HG03565 (cell line): ENCODE results near the gene PRPF19.

Experiments
- ATAC-seq: cut with Tn5 transposase; IDR thresholded peaks from one replicate; pipeline ENCODE4 v1.9.1; 2021; ENCODE audit warnings: mild to moderate bottlenecking, moderate library complexity; ENCODE audit not compliant: unreplicated experiment

PRPF19 gene

DNA sequence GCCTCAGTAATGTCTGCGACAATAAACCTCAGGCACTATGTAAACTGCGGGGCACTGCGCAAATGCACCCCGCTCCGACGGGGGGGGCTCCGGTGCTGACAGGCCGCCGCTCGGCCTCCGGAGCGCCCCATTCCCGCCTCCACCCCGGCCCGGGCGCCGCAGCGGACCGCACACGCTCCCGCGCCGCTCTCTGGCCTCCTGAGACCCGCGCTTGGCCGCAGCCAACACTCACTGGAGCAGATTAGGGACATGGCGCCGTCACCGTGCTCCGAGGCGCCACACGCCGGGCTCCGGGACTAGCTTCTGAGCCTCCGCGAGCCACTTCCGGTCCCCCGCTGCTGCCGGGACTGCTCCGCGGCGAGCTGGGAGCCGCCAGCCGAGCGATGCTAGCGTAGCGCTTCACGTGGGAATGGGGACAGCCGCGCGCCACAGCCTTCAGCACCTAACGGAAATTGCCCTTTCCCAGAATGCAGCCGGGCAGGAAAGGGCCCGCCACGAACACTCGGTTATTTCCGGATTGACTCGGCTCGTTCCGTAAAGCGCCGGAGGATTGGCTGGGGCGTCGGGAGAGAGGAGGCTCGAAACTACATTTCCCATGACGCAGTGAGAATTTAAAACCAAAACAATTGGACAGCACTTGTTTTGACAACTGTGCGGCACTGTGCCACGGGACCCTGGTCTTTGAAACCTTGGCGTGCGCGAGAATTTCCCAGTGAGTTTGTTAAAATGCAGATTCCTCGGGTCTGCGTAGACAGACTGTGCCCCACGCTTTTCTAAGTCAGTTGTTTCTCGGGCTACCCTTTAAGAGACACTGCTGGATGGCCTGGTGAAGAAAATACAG, at the start of gene PRPF19:
Gene PRPF19, minus strand, starts transcription at position 454 of the 841 bp plus-strand sequence. Its CDS starts 203 bp downstream, at position 251.
- peak; percentile 68 for ATAC-seq

DNA sequence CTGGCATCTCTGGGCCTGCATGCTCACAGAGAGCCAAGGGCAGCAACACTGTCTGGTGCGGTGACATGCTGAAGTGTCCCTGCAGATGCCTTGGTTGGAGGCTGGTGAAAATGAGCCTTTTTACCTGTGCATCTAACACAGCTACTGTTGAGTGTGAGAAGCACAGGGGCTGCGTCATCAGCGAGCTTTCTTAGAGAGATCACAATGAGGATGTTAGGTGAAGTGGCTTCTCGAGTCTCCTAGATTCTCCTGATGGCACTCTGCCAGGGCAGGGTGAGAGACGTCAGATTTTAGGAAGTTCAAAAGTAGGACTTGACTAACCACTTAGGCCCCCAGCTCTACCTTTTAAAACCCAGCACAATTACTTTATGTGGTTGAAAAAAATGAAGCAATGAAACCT, 49.2 kb upstream of the PRPF19 start:
- no peak for ATAC-seq

DNA sequence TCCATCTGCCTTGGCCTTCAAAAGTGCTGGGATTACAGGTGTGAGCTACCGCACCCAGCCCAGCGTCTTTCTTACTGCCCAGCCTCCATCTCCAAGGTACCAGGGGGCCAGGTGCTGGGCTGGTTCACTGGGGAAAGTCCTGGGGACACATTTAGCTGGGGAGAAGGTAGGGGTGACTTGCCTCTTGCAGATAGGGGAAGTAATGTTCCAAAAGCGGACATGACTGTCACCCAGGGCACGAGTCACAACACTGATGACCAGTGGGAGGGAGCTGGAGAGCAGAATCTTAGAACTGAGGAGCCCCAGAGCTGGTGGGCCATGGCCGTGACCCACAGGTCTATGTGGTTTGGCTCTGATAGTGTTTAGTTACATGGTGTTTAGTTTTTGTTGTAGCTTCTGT, 48.0 kb upstream of the PRPF19 start:
- ATAC-seq, result no peak

DNA sequence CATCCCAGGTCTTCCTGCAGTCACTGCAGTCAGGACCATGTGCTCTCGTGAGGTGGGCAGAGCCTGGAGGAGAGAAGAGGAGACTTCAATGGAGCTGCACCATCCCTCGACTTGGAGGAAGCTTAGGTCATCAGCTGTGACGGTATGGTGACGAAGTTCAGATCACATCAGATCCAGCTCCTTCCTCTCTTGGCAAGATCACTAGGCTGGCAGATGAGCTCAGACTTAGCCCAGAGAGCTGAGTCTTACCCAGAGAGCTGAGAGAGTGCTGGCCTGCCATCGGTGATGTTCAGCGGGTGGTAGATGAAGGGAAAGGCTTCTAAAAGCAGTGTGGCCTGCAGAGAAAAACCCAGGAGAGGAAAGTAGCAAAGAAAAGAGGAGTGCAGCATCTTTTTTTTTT, 47.4 kb upstream of the PRPF19 start:
- no peak for ATAC-seq

DNA sequence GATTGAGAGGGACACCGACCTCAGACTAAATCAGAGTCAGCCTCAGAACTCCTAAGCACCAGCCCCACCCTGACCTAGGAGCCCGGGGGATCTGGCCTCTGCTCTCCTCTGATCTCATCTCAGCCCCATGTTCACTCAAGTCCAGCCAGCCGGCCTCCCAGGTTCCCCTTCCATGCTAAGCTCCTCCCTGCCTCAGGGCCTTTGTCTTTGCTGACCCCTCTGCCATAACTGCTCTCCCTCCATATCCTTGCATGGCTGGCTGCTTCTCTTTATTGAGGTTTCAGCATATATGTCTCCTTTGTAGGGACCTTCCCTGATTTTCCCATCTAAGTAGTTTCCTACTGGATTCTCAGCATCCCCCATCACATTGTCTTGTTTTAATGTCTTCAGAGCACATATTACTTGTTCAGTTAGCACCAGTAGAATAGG, 46.4 kb upstream of the PRPF19 start:
- no peak for ATAC-seq

DNA sequence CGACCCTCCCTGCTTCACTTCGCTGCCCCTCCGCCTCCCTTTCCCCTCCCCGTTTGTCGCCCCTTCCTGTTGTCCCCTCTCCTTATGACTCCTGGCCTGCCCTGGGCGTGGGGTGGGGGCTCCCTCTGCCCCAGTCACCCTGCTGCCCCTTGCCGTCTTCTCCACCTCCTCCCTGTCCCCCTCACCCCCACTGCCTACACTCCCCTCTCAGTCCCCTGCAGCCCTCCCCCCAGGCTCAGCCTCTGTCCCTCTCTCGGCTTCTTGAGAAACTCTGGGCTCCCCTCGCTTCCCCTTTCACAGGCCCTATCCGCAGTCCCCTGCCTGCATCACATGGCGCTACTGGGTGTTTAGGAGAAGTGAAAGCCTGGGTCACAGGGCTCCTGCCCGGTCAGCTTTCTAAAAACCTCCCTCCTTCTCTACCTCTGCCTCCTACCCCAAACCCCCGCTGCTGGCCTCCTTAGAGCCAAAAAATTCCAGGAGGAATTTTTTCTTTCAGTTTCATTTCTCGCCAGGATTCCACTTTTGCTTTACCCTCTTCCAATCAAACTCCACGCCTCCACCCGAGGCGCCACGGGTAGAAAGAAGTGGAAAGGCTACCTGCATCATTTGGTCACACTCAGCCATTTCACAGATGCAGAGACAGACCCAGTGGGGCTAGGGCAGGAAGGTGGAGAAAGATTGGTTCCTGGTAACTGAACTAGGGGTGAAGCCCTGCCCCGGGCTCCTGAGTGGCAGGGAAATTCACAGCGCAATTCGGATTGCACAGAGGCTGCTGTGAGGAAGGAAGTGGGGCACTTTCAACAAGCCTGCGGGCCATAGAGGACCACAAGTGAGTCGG, 45.7 kb upstream of the PRPF19 start, which contains the start of gene SLC15A3:
Gene SLC15A3, minus strand, starts transcription at position 273 of the 838 bp plus-strand sequence. CDS start 625 bp downstream, outside the sequence.
- peak; percentile 53 for ATAC-seq

DNA sequence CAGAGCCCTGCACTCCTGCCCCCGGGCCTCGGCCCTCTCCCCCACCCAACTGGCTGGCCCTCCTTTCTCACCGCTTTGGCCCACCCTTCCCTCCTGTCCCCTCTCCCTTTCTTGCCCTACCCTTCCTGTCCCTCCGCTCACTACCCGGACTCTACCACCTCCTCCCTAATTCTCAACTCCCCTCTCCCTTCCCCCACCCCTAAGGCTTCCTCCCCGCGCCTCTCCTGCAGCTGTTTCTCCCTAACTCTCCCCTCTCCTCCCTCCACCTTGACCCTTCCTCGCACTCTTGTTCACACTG, 45.2 kb upstream of the PRPF19 start:
- ATAC-seq, result no peak

DNA sequence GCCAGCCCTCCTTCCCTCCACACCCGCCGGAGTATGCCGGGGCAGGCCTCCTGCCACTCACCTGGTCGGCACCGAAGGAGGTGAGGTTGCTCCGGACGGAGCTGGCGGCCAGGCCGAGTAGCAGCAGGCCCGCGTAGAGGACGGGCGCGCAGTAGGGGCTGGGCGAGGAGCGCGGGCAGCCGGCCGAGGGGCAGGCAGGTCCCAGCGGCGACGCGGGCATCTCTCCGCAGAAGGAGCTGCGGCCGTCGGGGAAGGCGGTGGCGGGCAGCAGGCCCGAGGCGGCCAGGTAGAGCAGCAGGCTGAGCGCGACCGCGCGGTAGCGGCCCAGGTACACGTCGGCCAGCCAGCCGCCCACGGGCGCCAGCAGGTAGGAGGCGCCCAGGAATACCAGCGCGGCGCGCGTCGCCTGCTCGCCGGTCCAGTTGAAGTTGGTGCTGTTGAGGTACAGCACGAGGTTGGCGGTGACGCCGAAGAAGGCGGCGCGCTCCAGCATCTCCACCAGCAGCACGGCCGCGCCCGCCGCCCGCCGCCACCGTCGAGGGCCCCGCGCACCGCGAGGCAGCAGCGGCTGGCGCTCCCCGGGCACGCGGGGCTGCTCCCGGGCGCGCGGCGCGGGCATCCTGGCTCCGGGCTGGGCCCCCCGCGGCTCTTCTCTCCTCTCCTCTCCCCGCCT, 44.7 kb upstream of the PRPF19 start:
- no peak for ATAC-seq

DNA sequence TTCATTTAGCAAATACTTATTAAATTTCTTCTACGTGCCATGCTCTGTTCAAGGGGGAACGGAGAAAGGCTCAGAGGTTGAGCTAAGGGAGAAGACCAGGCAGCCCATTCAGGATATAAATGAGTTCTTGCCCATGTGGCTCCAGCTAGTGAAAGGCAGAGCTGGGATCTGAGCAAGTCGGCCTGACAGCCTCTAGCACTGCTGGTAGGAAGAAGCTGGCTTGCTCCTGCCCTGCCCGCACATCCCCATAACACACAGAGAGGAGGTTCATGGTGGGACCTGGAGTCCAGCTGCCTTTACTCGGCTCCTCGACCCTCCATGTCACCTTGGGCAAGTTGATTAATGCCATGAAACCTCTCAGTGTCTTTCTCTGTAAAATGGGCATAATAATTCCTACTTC, 43.6 kb upstream of the PRPF19 start:
- no peak for ATAC-seq

DNA sequence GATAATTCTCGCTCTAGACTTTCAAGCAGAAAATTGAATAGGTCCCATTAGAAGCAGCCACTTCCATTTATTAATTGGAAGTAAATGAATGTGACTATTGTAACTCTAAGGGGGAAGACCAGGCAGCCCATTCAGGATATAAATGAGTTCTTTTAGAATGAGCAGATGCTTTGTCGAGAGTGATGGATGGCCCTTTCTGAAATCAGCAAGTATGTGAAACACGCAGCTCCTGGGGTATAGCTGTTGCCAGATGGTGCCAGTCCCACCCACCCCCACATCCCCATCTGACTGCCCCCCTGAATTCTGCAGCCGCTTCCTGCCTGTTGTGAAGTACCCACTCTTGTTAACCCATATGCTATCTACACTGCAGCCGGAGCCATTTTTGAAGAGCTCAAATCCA, 41.9 kb upstream of the PRPF19 start:
- no peak for ATAC-seq

DNA sequence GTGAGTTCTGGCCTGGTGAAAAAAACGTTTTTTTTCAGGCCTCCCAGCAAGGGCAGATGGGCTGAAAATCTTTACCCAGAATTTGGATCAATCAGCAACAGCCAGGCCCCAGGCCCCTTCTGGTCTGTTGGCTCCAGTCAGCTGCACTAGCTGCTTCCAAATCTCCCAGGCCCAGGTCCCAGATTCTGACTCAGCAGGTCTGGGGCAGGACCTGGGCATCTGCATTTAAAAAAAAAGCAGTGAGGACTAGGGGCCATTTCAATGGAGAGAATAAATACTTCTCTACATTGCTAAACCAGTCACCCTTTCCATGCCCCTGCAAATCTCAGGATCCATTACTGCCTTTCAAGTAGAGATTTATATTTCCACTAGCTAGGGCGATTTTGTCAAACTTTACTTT, 41.3 kb upstream of the PRPF19 start:
- ATAC-seq, result no peak

DNA sequence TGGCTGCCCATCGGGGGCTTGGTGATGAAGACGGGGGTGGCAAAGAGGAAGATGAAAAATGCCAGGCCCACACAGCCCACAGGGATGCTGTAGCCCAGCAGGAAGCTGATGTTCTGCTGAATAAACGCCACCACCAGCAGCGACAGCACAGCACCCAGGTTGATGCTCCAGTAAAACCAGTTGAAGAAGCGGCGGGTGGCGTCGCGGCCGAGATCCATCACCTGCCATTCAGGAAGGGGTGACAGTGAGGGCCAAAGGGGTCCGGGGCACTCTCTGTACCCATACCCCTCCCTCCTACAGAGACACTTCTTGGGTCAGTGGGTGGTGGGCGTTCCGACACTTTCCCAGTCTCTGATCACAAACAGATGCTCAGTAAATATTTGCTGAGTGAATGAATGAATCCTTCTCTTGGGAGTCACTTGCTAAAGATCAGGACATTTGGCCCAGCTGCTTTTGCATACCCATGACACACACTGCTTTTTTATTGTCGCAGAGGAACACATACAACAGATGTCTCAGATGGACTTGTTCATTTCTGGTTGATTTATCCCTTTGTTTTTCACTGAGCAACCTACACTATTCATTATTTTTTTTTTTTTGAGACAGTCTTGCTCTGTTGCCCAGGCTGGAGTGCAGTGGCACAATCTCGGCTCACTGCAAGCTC, 40.3 kb upstream of the PRPF19 start:
- no peak for ATAC-seq

DNA sequence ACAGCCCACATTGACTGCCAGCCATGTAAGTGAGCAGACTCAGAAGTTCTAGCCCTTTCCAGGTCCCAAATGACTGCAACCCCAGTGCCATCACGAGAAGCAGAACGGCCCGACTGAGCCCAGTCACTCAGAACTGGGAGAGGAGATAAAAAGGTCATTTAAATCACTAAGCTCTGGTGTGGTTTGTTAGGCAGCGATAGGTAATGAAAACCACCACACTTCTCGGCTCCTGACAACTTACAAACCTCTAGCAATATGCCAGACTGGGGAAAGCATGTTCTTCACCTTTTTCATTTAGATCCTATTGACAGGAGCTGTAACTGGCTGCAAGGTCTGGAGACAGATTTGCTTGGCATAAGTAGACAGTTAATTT, 38.9 kb upstream of the PRPF19 start:
- no peak for ATAC-seq

DNA sequence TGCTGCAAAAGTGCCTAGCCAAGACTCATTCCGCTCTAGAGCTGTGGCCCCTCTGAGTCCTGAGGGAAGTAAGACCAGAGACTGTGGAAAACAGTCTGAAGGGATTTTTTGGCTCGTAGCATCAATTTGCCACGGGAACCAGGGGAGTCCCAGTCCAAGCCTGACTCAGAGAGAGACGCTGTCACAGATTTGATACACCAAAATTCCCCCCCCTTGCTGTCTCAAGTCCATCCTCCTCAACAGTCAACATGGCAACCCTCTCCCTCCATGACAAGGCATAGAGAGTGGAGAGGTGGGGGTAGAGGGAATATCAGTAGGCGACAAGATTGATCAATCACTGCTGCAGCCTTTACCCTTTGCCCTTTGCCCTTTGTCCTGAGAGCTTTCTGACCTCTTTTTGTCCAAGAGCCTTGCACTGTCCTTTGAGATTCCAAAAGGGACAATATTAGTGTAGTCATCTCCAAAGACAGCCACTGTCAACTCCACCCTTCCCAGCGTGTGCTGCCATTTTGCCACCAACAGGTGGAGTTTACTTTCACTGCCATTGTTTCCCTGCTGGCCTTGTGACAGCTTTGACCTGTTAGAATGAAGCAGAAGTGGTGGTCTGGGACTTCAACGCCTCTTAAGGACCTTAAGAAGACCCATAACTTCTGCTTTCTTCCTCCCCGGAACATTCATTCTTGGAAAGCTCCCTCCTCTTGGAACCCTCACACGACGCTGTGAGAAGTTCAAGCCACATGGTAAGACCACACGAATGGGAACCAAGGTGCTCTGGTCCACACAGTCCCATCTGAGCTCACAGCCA, 38.3 kb upstream of the PRPF19 start:
- no peak for ATAC-seq

DNA sequence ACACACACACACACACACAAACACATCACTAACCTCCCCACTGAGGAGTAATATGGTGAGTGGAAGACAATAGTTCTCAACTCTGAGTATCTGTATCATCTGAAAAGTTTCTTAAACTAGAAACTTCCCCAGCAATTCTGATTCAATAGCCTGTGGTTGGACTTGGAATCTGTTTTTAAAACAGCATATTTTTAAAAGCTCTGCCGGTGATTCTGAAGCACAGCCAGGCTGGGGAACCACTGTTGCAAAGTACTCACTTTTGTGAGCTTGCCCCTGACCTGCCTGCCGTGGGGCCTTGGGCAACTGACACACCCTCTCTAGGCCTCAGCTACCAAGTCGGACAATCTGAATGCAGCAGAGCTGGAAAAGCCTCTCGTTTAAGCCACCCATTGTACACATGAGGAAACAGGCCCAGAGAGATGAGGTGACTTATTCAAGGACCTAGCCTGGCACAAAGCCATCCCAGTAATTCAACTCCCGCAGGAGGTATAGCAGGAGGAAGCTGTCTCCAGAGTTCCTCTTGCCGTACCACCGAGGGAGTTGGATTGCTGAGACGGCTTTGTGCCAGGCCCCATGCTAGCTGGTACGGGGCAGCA, 36.7 kb upstream of the PRPF19 start:
- ATAC-seq, result no peak

DNA sequence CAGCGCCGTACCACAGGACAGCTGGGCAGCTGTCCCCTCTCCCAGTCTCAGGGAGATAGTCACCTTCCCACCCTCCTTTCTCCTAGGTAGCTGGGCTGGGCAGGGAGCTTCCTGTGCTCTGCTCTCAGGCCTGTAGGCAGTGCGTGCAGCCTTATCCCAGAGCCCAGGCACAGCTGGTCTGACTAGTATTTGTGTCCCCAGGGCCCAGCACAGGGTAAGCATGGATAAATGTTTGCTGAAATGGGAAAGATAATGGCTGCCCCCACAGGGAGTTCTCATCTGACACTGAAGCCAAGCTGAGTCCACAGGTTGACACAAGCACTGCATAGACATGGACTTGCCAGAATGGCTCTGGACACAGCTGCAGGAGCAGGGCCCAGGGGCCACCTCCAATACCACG, 35.8 kb upstream of the PRPF19 start:
- ATAC-seq, result no peak

DNA sequence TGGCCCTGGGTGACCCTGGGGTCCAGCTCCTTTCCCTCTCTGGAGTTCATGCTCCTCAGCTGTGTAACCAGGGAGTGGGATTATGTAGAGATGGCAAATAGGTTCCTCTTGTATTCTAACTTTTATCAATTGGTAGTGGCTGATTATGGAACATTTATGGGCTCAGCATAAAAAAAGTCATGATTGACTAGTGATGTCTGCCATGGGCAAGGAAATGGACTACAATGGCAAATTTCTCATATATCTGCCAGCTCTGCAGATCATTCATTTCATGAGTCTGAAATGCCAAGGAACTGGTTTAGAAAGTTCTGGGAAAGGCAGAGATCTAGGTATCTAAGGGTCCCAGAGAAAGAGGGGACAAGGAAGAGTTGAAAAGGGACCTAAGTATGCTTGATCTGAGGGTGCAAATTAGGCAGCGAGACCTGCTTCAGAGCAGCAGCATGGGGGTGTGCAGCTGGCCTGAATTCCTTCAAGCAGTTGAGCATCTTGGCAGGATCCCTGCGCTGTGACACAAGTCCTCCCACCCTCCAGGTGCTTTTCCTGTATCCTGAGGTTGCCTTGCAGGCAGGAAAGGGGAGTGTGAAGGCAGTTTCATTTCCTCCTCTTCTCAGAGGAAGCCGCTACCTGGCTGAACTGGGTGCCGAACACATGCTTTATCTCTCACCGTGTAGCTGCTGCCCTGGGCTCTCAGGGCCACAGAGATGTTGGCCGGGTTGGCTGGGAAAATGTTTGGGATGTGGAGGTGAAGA, 35.2 kb upstream of the PRPF19 start:
- no peak for ATAC-seq

DNA sequence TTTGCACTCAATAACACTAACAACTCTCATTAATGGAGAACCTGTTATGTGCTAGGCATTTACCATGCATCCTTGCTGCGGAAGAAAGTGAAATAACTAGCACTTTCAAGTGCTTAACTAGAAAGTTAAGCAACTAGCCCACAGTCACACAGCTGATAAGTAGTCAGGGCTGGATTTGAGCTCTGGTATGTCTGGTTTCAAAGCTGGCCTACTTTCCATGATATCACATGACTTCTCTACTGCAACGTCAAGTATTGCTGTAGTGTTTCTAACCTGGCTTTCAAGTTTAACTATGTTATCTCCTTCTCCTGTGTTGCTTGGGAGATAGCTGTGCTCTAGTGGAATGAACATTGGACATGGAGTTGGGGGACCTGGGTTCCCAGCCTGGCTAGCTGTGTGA, 33.5 kb upstream of the PRPF19 start:
- no peak for ATAC-seq

DNA sequence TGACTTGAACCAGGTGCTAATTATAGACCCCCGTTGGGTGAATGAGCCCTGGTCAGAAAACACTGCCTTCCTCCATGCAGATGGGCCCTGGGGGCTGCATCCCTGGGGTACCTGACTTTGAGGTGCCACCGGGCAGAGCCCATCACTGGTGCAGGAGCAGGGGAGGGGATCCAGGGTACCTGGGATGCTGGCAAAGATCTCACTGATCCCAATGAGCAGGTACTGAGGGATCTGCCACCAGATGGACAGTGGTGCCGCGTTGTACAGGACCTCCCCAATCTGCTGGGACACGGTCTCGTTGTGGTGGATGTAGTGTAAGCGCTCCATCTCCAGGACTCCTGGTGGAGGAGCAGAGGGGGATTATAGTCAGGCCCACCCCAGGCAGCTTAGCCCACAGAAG, 32.9 kb upstream of the PRPF19 start:
- no peak for ATAC-seq
